GM12875 (cell line): ENCODE results near the gene AMPD2.

Source experiments
- H3K4me3 ChIP-seq: one replicate; pipeline ENCODE4 v1.5.1; 2011; ENCODE audit warnings: low read depth, low read length, control low read depth
- TF ChIP-seq, protein P1 (sequence below): IDR thresholded peaks from 2 replicates; pipeline ENCODE4 v1.5.1; 2011; ENCODE audit warnings: low read depth, mild to moderate bottlenecking, control low read depth, inconsistent platforms, low read length, moderate library complexity, borderline replicate concordance; ENCODE audit not compliant: insufficient read depth

The AMPD2 gene

DNA sequence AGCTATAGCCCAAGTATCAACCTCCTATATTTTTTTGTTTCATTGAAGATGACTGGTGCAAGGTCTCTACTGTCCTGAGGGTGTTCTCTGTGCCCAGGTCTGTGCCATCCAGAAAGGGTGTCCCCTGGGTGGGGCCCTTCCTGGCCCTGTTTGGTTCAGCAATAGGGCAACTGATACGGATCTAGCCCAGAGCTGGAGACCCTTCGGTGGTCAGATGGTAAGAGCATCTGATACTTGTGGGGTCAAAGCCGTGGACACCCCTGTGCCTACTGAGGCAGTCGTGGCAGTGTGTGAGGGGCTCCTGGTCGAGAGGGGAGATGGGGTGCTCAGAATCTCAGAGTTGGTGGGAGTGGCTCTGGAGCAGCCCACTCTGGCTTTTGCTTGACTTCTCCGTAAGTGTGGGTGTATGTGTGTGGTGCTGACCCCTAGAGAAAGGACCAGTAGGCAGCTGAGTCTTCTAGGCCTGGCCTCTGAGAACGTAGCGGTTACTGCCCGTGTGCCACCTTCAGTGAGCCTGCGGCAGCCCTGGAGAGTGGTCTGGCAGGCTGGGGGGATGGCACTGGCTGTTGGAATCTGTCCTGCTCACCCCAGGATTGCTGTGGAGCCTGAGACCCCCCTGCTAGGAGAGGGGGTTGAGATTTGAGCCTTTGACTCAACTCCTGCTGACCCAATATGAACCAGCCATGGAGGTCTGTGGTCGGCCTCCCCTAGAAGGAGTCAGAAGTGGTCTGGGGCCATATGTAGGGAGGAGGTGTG is 2.7 kb downstream of the AMPD2 start:
- TF ChIP-seq, protein P1, sequence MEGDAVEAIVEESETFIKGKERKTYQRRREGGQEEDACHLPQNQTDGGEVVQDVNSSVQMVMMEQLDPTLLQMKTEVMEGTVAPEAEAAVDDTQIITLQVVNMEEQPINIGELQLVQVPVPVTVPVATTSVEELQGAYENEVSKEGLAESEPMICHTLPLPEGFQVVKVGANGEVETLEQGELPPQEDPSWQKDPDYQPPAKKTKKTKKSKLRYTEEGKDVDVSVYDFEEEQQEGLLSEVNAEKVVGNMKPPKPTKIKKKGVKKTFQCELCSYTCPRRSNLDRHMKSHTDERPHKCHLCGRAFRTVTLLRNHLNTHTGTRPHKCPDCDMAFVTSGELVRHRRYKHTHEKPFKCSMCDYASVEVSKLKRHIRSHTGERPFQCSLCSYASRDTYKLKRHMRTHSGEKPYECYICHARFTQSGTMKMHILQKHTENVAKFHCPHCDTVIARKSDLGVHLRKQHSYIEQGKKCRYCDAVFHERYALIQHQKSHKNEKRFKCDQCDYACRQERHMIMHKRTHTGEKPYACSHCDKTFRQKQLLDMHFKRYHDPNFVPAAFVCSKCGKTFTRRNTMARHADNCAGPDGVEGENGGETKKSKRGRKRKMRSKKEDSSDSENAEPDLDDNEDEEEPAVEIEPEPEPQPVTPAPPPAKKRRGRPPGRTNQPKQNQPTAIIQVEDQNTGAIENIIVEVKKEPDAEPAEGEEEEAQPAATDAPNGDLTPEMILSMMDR, result no peak
- H3K4me3 ChIP-seq, result no peak overlapping the region

DNA sequence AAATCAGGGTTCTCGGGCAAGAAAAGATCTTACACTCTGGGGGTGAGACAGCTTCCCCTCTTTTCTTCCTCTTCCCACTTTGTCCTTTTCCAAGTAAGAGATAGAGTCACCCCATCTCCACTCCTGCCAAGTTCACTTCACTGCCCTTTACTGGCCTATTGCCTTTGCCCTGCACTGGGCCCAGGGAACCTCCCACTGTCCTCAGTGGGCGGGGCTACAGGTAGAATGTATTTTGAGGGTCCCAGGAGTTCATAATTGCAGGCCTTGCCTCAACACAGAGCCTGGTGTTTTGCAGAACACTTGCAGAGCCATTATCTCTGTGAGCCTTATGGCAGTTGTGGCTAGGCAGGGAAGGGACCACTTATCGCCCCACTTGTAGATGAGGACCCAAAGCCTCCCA is 3.3 kb downstream of the AMPD2 start:
- TF ChIP-seq, protein P1, result no peak
- no peak overlapping the region for H3K4me3 ChIP-seq

DNA sequence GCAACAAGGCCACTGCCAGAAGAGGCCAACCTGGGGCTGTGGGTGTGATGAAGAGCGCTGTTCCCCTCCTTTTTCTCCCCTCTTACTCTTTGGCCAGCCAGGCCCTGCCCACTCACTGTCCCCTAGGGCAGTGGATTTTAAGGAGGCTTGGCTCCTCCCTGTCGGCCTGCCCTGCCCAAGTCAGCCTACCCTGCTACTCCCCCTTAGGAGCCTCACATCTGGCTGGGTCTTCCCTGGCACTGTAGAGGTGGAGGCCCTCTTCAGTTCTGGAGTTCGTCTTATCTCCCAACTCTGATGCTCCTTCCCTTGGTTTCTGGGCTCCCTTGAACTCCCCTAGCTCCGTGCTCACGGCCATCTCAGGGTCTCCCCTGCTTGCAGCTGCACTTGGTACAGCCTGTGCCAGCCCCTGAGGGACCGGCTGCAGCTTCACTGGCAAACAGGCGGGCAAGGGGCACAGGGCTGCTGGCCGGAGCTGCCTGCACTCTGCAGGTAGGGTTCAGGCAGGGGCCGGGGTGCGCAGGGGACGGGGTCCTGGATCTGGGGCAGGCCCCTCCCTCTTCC is 4.0 kb downstream of the AMPD2 start:
- H3K4me3 ChIP-seq, result no peak overlapping the region

DNA sequence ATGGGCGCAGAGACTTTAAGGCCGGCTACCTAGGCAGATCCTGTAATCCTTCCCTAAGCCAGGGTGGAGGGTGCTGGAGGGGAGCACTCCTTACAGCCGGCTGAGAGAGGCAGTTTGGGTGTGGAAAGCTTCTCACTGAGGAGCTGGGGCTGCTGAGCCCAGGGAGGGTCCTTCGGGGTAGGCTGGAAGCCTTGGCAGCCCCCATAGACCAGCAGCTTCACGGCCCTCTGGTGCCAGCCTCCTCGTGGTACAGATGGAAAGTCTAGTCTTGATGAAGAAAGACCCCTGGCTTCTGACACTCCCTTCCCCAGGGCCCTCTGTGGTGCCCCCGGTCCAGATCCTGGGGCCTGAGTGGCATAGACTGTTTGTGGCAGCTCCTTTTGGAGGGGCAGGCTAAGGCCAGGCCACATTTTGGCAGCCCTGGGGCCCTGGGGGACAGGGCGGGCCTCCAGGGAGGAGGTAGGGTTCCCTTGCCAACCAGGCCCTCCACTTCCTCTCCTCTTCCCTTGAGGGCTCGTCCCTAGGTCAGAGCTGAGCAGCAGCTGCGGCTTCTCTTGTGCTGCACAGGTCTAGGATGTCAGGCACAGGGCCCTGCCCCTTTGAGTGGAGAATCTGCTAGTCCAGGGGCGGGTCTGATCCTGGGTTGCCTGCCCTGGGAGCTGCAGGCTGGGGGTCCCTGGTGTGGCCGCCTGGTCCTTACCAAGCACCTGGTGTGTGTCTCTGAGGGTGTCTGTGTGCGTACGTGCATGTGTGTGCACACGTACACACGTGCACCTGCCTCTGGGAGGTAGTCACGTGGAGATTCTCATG is 4.8 kb downstream of the AMPD2 start:
- TF ChIP-seq, protein P1, result no peak

More for the DNA sequence above, 4.0 kb downstream of the AMPD2 start:
- TF ChIP-seq, protein P1, result no peak

DNA sequence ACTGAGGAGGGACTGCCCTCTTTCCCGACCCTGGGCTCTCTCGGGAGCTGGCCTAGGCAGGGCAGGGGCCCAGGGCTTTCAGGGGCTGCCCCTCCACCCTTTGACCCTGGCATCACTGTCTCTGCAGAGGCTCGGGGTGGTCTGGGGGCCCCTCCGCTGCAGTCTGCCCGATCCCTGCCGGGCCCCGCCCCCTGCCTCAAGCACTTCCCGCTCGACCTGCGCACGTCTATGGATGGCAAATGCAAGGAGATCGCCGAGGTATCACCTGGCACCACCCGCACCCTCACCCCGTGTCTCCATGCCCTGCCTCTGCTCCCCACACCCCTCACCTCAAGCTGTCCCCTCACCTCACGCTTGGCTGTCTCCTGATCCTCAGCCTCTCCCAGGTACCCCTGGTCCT is 5.5 kb downstream of the AMPD2 start:
- TF ChIP-seq, protein P1, result no peak
- H3K4me3 ChIP-seq, result no peak overlapping the region

More for the DNA sequence above, 4.8 kb downstream of the AMPD2 start:
- H3K4me3 ChIP-seq, result no peak overlapping the region

DNA sequence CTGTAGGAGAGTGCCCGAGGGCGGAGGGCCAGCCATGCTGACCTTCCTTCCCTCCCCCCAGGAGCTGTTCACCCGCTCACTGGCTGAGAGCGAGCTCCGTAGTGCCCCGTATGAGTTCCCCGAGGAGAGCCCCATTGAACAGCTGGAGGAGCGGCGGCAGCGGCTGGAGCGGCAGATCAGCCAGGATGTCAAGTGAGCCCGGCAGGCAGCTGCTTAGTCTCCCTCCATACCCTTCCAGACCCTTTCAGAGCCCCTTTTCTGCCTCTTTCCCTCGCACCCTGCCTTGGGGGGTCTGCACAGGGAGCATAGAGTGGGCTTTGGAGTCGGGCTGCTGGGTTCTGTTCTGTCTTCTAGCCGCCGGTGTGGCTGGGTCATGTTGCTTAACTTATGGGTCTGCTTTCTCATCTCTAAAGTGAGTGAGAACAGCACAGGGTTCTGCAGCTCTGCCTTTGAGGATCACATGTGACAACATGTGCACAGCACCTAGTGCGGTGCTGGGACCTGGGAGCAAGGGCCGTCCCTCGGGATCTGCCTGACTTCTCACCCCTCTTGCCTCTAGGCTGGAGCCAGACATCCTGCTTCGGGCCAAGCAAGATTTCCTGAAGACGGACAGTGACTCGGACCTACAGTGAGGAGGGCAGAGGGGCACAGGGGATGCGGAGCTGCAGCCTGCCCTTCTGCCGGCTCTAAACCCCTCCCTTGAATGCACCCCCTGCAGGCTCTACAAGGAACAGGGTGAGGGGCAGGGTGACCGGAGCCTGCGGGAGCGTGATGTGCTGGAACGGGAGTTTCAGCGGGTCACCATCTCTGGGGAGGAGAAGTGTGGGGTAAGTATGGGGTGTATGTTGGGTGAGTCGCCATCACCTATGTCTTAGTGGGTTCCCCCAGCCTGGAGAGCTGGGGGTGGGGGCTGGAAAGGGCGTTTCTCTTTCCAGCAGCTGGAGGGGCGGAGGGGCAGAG is 6.2 kb downstream of the AMPD2 start:
- no peak overlapping the region for H3K4me3 ChIP-seq
- TF ChIP-seq, protein P1, result no peak
